ENCODE measurements around the gene MYDGF. TPM values are rescaled to one million over a fixed set of nuclear protein-coding genes. Genes with fewer than 3 reads are reported as not detected.

Gene MYDGF
- 88.0 and 93.9 TPM in 2 replicates for total RNA-seq

DNA sequence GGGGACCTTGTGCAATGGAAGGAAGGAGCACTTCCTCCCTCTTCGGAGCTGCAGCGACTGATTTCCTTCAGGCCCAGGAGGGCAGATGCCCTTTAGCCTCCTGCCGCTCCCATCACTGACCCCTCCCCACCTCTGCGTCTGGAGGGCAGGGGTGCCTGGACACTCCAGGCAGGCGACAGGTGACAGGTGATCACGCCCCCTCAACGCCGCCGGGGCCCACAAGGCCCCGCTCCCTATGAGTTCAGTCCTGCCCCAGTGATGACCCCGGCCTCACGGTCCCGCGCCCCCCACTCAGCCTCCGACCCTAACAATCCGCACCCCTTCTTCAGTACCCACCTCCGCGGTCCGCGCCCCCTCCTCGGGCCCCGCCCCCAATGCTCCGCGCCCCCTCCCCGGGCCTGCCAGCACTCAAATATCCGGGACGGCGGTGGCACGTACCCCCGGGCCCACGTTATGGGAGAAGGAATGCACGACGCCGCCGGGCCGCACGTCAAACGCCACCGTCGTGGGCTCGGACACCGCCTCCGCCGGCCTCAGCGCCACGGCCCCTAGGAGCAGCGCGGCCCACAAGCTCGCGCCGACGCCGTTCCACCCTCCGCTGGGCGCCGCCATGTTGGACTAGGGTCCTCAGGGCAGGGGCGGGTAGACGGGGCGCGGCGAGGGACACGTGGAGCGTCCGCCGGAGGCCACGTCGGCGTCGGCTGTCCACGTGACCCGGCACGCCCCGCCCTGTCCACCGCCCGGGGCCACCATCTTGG is at the start of gene MYDGF:
Gene MYDGF (minus strand): TSS at position 620 of the 758 bp plus-strand sequence. CDS start 8 bp downstream, at position 612.

DNA sequence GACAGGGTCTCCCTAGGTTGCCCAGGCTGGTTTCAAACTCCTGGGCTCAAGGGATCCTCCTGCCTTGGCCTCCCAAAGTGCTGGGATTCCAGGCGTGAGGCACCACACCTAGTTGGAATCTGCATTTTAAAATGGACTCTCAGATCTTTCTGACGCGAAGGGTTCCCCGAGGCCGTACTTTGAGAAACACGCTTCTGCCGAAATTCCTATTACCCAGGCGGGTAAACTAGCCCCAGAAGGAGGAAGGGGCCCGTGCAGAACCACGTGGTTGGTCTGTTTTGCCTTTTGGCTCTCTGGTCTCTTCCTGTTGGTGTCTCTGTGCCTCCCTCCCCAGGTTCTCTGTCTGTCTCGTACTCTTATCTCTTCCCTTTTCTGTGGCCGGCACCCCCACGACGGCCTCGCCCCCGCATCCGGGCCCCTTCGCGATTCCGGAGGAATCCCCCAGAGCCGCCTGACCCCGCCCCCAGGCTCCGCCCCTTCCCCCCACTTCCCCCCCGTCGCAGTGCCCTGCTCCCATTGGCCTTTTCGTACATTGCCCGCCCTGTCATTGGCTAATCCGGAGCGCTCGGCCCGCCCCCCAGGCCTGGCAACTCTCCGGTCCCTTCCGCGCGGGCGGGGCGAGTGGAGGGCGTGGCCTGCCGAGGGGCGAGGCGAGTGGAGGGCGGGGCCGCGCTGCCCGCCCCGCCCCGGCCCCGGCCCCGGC is 31.2 kb downstream of the MYDGF start, which contains the start of gene TNFAIP8L1:
Gene TNFAIP8L1 (plus strand): TSS at position 689 of the 703 bp plus-strand sequence. CDS start 12,354 bp downstream, outside the sequence.

Other genes with a start within 250 kb of the MYDGF start
- 53.5 and 63.2 TPM in 2 replicates for gene UBXN6, start 212.5 kb downstream of the MYDGF start, total RNA-seq
- 53.7 and 63.0 TPM in 2 replicates for gene HDGFL2, start 198.0 kb downstream of the MYDGF start, total RNA-seq
- 11.9 and 12.7 TPM in 2 replicates for gene PLIN4, start 151.9 kb downstream of the MYDGF start, total RNA-seq
- gene PLIN5, start 135.1 kb downstream of the MYDGF start, total RNA-seq: 0.59 and 1.4 TPM in 2 replicates
- gene LRG1, start 130.3 kb downstream of the MYDGF start, total RNA-seq: 1.4 and 1.5 TPM in 2 replicates
- gene SEMA6B, start 110.7 kb downstream of the MYDGF start, total RNA-seq: 11.2 and 12.2 TPM in 2 replicates
- 7.9 and 8.5 TPM in 2 replicates for gene TNFAIP8L1, start 30.8 kb downstream of the MYDGF start, total RNA-seq
- gene DPP9, start 53.5 kb upstream of the MYDGF start, total RNA-seq: 34.0 and 51.1 TPM in 2 replicates
- 7.2 and 7.8 TPM in 2 replicates for gene FEM1A, start 121.4 kb upstream of the MYDGF start, total RNA-seq
- 2.7 and 5.4 TPM in 2 replicates for gene TICAM1, start 161.4 kb upstream of the MYDGF start, total RNA-seq
- gene PLIN3, start 197.3 kb upstream of the MYDGF start, total RNA-seq: 107 and 126 TPM in 2 replicates
- not detected in 2 replicates for gene ARRDC5, start 232.6 kb upstream of the MYDGF start, total RNA-seq
- 3.1 and 5.2 TPM in 2 replicates for gene UHRF1, start 239.2 kb upstream of the MYDGF start, total RNA-seq